ENCODE measurements around the gene NTN4. TPM values are rescaled to one million over a fixed set of nuclear protein-coding genes. Genes with fewer than 3 reads are reported as not detected.
"Not testable (repeated sequence)": the region's sequence is repeated elsewhere in the genome, so short reads cannot be mapped to it uniquely, and the experiment has no call there.

Gene NTN4
- total and polyA plus RNA-seq, 12 donors: 17.9 to 105 (median 64.5) TPM

DNA sequence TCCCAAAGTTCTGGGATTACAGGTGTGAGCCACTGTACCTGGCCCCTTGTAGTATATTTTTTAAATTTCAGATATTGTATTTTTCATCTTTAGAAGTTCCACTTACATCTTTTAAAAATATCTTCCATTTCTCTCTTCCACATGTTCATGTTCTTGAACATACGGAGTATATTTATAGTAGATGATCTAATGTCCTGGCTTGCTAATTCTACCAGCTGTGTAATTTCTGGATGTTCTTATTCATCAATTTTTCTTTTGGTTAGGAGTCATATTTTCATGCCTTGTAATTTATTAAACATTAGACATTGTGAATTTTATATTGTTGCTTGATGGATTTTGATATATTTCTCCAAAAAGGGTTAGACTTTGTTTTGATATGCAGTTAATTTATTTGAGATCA, 30.8 kb downstream of the NTN4 start:
- peaks cover 3 to 55% (median 28%) of the 10 kb centered on the region in 9 donors for H3K4me1 ChIP-seq
- H3K4me3 ChIP-seq: no peak overlapping the region
- H3K27me3 ChIP-seq: no peaks in the 10 kb centered on the region
- H3K9me3 ChIP-seq: peaks cover 0 to 21% (median 7%) of the 10 kb centered on the region in 11 donors
- WGBS, 2 donors: 0 to 37% methylated on average over 1 of the region's 1 CpG
- no peak overlapping the region for H3K27ac ChIP-seq
- intact Hi-C loops (cut with DNase I): no loop called here
- no peak for DNase-seq
- ATAC-seq: no peak
- TF ChIP-seq, protein P1, sequence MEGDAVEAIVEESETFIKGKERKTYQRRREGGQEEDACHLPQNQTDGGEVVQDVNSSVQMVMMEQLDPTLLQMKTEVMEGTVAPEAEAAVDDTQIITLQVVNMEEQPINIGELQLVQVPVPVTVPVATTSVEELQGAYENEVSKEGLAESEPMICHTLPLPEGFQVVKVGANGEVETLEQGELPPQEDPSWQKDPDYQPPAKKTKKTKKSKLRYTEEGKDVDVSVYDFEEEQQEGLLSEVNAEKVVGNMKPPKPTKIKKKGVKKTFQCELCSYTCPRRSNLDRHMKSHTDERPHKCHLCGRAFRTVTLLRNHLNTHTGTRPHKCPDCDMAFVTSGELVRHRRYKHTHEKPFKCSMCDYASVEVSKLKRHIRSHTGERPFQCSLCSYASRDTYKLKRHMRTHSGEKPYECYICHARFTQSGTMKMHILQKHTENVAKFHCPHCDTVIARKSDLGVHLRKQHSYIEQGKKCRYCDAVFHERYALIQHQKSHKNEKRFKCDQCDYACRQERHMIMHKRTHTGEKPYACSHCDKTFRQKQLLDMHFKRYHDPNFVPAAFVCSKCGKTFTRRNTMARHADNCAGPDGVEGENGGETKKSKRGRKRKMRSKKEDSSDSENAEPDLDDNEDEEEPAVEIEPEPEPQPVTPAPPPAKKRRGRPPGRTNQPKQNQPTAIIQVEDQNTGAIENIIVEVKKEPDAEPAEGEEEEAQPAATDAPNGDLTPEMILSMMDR (IDR thresholded peaks at IDR 0.05): no peak
- H3K36me3 ChIP-seq: peaks cover 0 to 21% (median 0%) of the 10 kb centered on the region in 9 donors

DNA sequence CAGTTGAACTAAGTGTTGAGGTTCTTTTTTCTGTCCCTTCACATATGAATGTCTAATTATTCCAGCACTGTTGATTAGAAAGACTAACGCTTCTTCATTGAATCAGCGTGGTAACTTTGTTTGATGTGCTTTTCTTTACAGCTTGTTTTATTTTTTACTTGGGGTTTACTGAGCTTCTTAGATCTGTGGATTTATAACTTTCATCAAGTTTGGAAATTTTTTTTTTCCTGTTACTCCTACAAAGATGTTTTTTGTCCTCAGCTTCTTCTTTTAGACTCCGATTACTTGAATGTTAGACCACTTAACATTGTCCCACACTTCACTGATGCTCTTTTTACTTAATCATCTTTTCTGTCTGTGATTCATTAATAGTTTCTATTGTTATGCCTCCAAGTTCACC, 31.5 kb downstream of the NTN4 start:
- peaks cover 0 to 21% (median 7%) of the 10 kb centered on the region in 11 donors for H3K9me3 ChIP-seq

DNA sequence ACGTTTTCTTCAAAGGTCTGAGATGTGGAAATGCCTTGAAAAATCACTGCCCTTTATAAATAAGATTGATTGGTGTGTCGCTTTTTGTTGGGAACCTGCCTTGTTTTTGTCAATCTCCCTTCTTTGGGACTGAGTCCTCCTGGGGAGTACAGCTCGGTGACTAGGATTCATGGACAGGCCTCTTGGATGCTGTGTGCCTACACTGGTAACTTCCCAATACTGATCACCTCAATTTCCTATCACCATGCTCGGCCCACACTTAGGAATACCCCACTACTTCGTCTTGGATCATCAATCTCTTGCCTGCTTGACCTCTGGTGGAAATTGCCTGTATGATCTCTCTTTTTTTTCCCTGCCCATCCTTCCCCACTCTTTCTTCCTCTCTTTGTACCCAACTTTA, 34.2 kb downstream of the NTN4 start:
- ATAC-seq: peak in 4 of 8 donors; percentile 37 to 68 (median 44)
- peaks cover 0 to 21% (median 7%) of the 10 kb centered on the region in 11 donors for H3K9me3 ChIP-seq
- H3K27me3 ChIP-seq: no peaks in the 10 kb centered on the region
- H3K4me1 ChIP-seq: peaks cover 0 to 33% (median 10%) of the 10 kb centered on the region in 9 donors
- DNase-seq: no peak
- intact Hi-C loops (cut with DNase I): no loop called here
- WGBS, 2 donors: 77 to 84% methylated on average over 5 of the region's 5 CpGs
- peak overlapping the region in 5 of 10 donors; percentile 31 to 42 (median 38) for H3K4me3 ChIP-seq
- peak overlapping the region in 6 of 10 donors; percentile 73 to 85 (median 78) for H3K27ac ChIP-seq
- TF ChIP-seq, protein P1 (IDR thresholded peaks at IDR 0.05): no peak
- peaks cover 0 to 19% (median 0%) of the 10 kb centered on the region in 9 donors for H3K36me3 ChIP-seq

More for the DNA sequence above, 31.5 kb downstream of the NTN4 start:
- no peak overlapping the region for H3K4me3 ChIP-seq
- ATAC-seq: no peak
- no peak for DNase-seq
- H3K27me3 ChIP-seq: no peaks in the 10 kb centered on the region
- peaks cover 0 to 21% (median 0%) of the 10 kb centered on the region in 9 donors for H3K36me3 ChIP-seq
- intact Hi-C loops (cut with DNase I): no loop called here
- 95 to 97% methylated on average over 3 of the region's 3 CpGs for WGBS, 2 donors
- TF ChIP-seq, protein P1 (IDR thresholded peaks at IDR 0.05): no peak
- H3K27ac ChIP-seq: no peak overlapping the region
- peaks cover under 1 to 51% (median 22%) of the 10 kb centered on the region in 9 donors for H3K4me1 ChIP-seq

DNA sequence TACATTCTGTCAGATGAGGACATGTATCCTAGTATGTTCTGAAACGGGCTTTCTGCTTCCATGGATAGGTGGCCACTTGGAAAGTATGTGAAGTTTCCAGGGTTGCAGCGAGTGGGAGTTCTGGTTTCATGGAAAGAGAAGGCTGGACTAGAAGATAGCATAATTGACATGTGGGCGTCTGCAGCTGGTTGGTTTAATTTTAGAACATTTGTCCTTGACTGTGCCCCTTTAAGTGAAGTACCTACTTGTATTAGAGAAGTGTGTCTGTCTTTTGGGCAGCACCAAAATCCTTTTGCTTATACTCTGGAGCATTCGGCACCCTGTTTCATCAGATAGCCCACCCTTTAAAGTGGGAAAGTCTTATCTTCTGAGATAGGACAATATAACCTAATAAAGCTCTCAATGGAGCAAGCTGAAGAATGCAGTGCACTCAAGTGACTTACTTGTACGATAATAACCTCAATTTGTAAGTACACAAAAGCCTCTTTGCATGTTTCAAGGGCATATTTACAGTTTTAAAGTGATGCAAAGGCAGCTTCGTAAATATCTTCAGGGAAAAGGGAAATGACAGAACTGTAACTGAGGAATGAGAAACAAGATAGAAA, 35.2 kb downstream of the NTN4 start:
- peaks cover 0 to 33% (median 10%) of the 10 kb centered on the region in 9 donors for H3K4me1 ChIP-seq
- peaks cover 0 to 21% (median 7%) of the 10 kb centered on the region in 11 donors for H3K9me3 ChIP-seq
- 22 to 32% methylated on average over 6 of the region's 6 CpGs for WGBS, 2 donors
- no peaks in the 10 kb centered on the region for H3K27me3 ChIP-seq
- H3K27ac ChIP-seq: peak overlapping the region; percentile 5 to 85 (median 74)
- intact Hi-C loops (cut with DNase I): loop anchor here in 1 of 10 donors (2.0 kb wide), 1 partner anchor 15 kb away; no protein-coding TSS in a partner anchor
- ATAC-seq (peak; percentile 89 to 97 (median 96)), DNase-seq (peak in 1 of 2 donors; percentile 63)
- TF ChIP-seq, protein P1 (IDR thresholded peaks at IDR 0.05): peak in 2 of 9 donors; percentile 10
- H3K36me3 ChIP-seq: peaks cover 0 to 9% (median 0%) of the 10 kb centered on the region in 9 donors
- peak overlapping the region in 7 of 10 donors; percentile 13 to 42 (median 31) for H3K4me3 ChIP-seq

DNA sequence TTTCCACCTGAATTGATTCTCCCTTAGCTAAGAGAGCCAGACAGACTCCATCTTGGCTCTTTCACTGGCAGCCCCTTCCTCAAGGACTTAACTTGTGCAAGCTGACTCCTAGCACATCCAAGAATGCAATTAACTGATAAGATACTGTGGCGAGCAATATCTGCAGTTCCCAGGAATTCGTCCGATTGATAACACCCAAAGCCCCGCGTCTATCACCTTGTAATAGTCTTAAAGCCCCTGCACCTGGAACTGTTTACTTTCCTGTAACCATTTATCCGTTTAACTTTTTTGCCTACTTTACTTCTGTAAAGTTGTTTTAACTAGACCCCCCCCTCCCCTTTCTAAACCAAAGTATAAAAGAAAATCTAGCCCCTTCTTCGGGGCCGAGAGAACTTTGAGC, 44.5 kb downstream of the NTN4 start:
- H3K4me3 ChIP-seq; ATAC-seq; intact Hi-C loops (cut with DNase I); H3K27me3 ChIP-seq; H3K27ac ChIP-seq; DNase-seq: not testable (repeated sequence)
- H3K9me3 ChIP-seq: peaks cover 0 to 17% (median 8%) of the 10 kb centered on the region in 11 donors
- peaks cover 0 to 30% (median 0%) of the 10 kb centered on the region in 9 donors for H3K36me3 ChIP-seq
- H3K4me1 ChIP-seq: peaks cover 0 to 27% (median 6%) of the 10 kb centered on the region in 9 donors
- WGBS, 2 donors: 62 to 70% methylated on average over 8 of the region's 8 CpGs
